ENCODE data around the gene DSCAM. TPM values are rescaled to one million over a fixed set of nuclear protein-coding genes. Genes with fewer than 3 reads are reported as not detected.

Gene DSCAM
- total and polyA plus RNA-seq, 3 donors from 2014 or later = 0.70 to 2.3 (median 2.0) TPM

GRCh38 chr21:40568807-40569206 is 278.2 kb downstream of the DSCAM start:
- no peak overlapping the region for H3K27ac ChIP-seq
- no peaks in the 10 kb centered on the region for H3K27me3 ChIP-seq
- no peaks in the 10 kb centered on the region for H3K9me3 ChIP-seq
- DNase-seq = no peak
- no peaks in the 10 kb centered on the region for H3K36me3 ChIP-seq (ENCODE audit: low read depth, missing control alignments)
- intact Hi-C loops (cut with DNase I; ENCODE audit: low total_unique reads) = no loop called here
- H3K4me1 ChIP-seq = no peaks in the 10 kb centered on the region
- TF ChIP-seq, protein P1, sequence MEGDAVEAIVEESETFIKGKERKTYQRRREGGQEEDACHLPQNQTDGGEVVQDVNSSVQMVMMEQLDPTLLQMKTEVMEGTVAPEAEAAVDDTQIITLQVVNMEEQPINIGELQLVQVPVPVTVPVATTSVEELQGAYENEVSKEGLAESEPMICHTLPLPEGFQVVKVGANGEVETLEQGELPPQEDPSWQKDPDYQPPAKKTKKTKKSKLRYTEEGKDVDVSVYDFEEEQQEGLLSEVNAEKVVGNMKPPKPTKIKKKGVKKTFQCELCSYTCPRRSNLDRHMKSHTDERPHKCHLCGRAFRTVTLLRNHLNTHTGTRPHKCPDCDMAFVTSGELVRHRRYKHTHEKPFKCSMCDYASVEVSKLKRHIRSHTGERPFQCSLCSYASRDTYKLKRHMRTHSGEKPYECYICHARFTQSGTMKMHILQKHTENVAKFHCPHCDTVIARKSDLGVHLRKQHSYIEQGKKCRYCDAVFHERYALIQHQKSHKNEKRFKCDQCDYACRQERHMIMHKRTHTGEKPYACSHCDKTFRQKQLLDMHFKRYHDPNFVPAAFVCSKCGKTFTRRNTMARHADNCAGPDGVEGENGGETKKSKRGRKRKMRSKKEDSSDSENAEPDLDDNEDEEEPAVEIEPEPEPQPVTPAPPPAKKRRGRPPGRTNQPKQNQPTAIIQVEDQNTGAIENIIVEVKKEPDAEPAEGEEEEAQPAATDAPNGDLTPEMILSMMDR (IDR thresholded peaks at IDR 0.05) = no peak
- TF ChIP-seq POLR2A (IDR thresholded peaks at IDR 0.05) = no peak
- H3K4me3 ChIP-seq = no peak overlapping the region
- 23 to 26% methylated on average over 1 of the region's 1 CpG for WGBS, 2 donors

DNA sequence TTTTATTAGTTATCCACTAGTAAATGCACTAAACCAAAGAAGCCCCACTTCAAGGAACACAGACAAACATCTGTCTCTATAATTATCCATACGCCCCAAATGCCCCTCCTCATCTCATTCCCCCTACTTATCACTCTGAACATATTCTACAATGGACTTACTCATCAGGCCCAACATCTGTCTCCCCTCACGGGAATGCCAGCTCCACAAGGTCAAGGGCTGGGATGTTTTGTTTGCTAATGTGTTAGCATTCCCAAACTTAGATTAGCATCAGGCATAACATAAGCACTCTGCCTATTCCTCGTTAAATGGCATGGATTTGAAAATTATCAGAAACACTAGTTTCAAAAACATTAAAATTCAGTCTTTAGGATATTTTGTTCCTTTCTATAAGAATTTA is 279.5 kb downstream of the DSCAM start:
- Histone ChIP-seq H3K9me3 (no peaks in the 10 kb centered on the region), H3K36me3 (ENCODE audit: low read depth, missing control alignments) (no peaks in the 10 kb centered on the region), H3K4me1 (no peaks in the 10 kb centered on the region), H3K27me3 (no peaks in the 10 kb centered on the region), H3K4me3 (no peak overlapping the region), H3K27ac (no peak overlapping the region)
- TF ChIP-seq, protein P1 (IDR thresholded peaks at IDR 0.05) = no peak
- no peak for TF ChIP-seq POLR2A (IDR thresholded peaks at IDR 0.05)
- no peak for DNase-seq
- intact Hi-C loops (cut with DNase I; ENCODE audit: low total_unique reads) = no loop called here
- 29 to 43% methylated on average over 3 of the region's 3 CpGs for WGBS, 2 donors

DNA sequence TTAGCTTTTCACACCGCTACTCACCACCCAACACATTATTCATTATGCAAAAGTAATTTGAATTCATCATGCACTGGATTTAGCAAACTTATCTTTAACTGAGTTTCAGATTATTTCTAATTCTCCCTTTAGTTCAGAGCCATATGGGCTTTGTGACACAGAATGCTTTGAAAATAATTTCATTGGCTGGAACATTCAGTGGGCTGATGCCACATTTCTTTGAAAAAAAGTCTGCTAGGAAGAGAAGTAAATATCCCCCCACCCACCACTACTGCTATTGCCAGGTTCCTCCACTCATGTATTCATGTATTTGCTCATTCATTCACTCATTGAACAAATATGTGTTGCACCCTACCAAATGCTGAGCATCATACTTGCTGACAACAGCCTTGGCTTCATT is 280.5 kb downstream of the DSCAM start:
- Histone ChIP-seq H3K27ac (no peak overlapping the region), H3K4me3 (no peak overlapping the region), H3K36me3 (ENCODE audit: low read depth, missing control alignments) (no peaks in the 10 kb centered on the region), H3K9me3 (no peaks in the 10 kb centered on the region), H3K4me1 (no peaks in the 10 kb centered on the region), H3K27me3 (no peaks in the 10 kb centered on the region)
- intact Hi-C loops (cut with DNase I; ENCODE audit: low total_unique reads) = no loop called here
- DNase-seq = no peak
- TF ChIP-seq, protein P1 (IDR thresholded peaks at IDR 0.05) = no peak
- no peak for TF ChIP-seq POLR2A (IDR thresholded peaks at IDR 0.05)
- 45 to 89% methylated on average over 1 of the region's 1 CpG for WGBS, 2 donors

DNA sequence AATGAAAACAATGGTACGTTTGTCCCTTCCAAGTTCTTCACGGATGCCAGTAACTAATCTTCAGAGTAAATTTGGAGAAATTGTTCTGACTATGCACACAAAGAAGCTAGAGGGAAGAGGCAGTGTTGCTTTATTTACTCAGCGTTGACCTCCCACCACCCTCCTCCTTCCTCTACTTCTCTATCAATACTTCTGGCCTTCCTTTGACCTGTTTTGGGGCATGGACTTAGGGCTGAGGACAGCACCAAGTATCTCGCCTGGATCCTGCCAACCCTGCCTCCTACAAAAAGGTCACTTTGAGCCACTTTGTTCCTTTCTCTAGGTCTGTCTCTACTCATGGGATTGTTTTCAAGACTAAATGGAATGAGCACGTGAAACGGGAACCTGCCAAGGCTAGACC is 282.6 kb downstream of the DSCAM start:
- Histone ChIP-seq H3K27me3 (no peaks in the 10 kb centered on the region), H3K9me3 (no peaks in the 10 kb centered on the region), H3K4me3 (no peak overlapping the region), H3K36me3 (ENCODE audit: low read depth, missing control alignments) (no peaks in the 10 kb centered on the region), H3K27ac (no peak overlapping the region), H3K4me1 (no peaks in the 10 kb centered on the region)
- no peak for DNase-seq
- intact Hi-C loops (cut with DNase I; ENCODE audit: low total_unique reads) = no loop called here
- no peak for TF ChIP-seq POLR2A (IDR thresholded peaks at IDR 0.05)
- WGBS, 2 donors = 63 to 70% methylated on average over 6 of the region's 6 CpGs

DNA sequence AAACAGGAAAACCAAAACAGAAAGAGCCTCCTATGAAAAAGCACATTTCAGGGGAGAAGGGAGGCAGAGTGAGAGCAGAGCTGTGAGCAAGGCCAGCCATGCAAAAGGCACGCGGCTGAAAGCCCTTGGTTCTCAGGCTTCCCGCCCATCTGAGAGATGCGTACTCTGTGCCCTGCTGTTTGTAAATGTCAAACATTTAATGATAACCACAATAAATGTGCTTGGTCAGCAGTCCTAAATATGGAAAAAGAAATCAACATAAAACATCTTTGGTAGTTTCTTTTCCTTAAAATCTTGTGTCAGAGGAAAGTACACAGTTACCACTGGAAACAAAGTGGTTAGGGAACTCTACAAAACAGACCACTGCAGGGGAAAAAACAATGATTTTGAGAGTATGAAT is 283.1 kb downstream of the DSCAM start:
- Histone ChIP-seq H3K9me3 (no peaks in the 10 kb centered on the region), H3K27me3 (no peaks in the 10 kb centered on the region), H3K4me3 (no peak overlapping the region), H3K4me1 (no peaks in the 10 kb centered on the region), H3K36me3 (ENCODE audit: low read depth, missing control alignments) (no peaks in the 10 kb centered on the region), H3K27ac (no peak overlapping the region)
- WGBS, 2 donors = 51 to 55% methylated on average over 4 of the region's 4 CpGs
- no peak for DNase-seq
- intact Hi-C loops (cut with DNase I; ENCODE audit: low total_unique reads) = no loop called here
- TF ChIP-seq, protein P1 (IDR thresholded peaks at IDR 0.05) = no peak
- TF ChIP-seq POLR2A (IDR thresholded peaks at IDR 0.05) = no peak
